ENCODE data around the gene S100A6. TPM values are rescaled to one million over a fixed set of nuclear protein-coding genes. Genes with fewer than 3 reads are reported as not detected.
"Not testable (repeated sequence)": the region's sequence is repeated elsewhere in the genome, so short reads cannot be mapped to it uniquely, and the experiment has no call there.

Gene S100A6
- total RNA-seq, 1 donor from 2014 or later, result 9.2 TPM

- DNase-seq, result no peak
These were observed 9.7 kb downstream of the S100A6 start for GRCh38 chr1:153526132-153526543.

- DNase-seq, result no peak
These were observed 10.6 kb downstream of the S100A6 start for GRCh38 chr1:153525088-153525728.

- not testable (repeated sequence) for DNase-seq
These were observed 13.3 kb downstream of the S100A6 start for GRCh38 chr1:153522353-153523048.

DNA sequence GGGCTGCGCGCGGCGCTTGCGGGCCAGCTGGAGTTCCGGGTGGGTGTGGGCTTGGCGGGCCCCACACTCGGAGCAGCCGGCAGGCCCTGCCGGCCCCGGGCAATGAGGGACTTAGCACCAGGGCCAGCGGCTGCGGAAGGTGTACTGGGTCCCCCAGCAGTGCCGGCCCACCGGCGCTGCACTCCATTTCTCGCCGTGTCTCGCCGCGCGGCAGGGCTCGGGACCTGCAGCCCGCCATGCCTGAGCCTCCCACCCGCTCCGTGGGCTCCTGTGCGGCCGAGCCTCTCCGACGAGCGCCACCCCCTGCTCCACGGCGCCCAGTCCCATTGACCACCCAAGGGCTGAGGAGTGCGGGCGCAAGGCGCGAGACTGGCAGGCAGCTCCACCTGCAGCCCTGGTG is 14.0 kb downstream of the S100A6 start:
- DNase-seq, result not testable (repeated sequence)

- no peak for DNase-seq
These were observed 14.8 kb downstream of the S100A6 start for GRCh38 chr1:153520818-153521476.

DNA sequence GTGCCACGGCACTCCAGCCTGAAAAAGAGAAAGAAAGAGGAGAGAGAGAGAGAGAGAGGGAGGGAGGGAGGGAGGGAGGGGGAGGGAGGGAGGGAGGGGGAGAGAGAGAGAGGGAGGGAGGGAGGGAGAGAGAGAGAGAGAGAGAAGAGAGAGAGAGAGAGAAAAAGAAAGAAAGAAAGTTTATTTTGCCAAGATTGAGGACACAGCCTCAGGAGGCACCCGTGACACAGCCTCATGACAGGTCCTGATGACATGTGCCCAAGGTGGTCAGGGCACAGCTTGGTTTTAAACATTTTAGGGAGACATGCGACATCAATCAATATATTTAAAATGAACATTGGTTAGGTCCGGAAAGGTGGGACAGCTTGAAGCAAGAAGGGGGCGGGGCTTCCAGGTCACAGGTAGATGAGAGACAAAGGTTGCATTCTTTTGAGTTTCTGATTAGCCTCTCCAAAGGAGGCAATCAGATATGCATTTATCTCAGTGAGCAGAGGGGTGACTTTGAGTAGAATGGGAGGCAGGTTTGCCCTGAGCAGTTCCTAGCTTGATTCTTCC is 15.6 kb downstream of the S100A6 start:
- DNase-seq, result not testable (repeated sequence)

DNA sequence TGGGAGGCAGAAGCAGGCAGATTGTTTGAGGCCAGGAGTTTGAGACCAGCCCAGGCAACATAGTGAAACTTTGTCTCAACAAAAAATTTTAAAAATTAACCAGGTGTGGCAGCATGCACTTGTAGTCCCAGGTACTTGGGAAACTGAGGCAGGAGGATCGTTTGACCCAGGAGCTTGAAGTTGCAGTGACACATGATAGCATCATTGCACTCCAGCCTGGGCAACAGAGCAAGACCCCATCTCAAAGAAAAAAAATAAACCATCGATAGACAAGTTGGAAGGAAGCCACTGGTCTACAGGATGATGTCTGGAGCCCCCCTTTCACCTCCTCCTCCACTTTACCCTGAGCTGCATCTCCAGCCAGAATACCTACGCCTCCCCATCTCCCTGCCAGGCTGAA is 16.5 kb downstream of the S100A6 start:
- DNase-seq, result no peak

DNA sequence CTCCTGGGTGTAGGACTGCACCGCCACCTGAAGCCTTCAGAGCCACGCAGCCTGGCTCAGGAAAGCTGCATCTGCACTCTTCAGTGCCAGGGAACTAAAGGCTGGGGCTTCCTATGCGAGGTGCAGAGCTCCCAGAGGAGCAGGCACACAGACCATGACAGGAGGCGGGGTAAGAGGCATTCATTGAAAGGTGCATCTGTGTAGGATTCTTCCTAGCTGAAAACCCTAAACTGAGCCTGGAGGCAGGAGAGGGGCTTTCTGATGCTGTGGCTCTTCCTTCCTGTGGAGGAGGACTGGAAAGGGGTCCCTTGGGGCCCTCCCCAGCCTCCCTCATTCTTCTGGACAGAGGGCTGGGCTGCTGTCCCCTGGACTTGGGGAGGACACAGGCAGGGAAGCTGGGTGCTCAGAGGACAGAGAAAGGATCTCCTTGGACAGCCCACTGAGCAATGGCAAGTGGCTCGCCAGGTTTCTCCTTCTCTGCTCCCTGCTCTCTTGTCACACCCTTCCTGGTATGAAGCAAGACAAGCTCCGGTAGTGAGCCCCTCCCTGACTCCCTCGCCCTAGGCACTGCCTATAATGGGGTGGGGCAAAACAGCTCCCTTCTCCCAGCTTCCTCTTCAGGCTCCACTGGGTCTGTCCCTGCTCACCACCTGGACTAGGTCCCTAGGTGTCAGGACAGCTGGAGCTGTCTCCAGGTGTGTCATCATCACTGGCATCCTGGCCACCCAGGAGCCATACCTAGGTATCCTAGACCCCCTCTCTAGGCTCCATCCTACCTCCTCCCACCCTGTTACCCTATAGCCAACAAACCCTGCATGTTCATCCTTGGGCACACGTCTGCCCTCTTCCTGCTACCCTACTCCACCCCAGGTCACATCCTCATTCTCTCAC is 20.0 kb downstream of the S100A6 start:
- DNase-seq, result no peak

- no peak for DNase-seq
These were observed 22.1 kb downstream of the S100A6 start for GRCh38 chr1:153513666-153514065.

GRCh38 chr1:153513023-153513422 is 22.8 kb downstream of the S100A6 start:
- no peak for DNase-seq

GRCh38 chr1:153510984-153511410 is 24.8 kb downstream of the S100A6 start:
- DNase-seq, result peak; percentile 49

- no peak for DNase-seq
These were observed 25.9 kb downstream of the S100A6 start for GRCh38 chr1:153509729-153510354.

GRCh38 chr1:153509036-153509435 is 26.8 kb downstream of the S100A6 start:
- no peak for DNase-seq

DNA sequence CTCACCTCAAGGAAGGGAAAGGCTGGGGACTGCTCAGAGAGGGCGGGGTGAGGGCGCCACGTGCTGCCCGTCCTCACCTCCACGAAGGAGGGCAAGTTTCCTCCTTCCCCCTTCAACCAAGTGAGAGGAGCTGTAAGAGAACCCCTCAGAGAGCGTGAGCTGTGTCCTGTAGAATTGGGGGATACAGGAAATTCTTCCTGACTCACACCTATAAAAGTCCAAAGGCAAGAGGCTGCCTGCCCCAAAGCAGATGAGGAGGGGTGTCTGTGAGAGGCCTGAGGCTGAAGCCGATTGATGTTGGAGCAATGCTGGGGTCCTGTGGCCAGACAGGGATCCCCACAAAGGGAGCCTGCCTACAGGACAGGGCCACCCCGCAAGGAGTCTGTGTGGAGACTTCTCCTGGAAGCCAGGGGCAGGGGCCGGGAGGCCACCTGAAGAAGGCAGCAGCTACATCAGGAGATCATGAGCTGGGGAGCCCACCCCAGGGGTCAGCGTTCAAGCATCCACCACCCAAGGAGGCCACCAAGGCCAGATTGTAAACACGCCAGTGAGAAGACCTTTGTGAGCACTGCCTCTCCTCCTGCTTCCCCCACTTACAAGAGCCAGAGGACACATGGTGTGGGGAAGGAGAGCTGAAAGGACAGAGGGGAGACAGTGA is 27.7 kb downstream of the S100A6 start:
- DNase-seq, result no peak

GRCh38 chr1:153506831-153507413 is 28.9 kb downstream of the S100A6 start:
- no peak for DNase-seq

GRCh38 chr1:153506386-153506785 is 29.4 kb downstream of the S100A6 start:
- no peak for DNase-seq

DNA sequence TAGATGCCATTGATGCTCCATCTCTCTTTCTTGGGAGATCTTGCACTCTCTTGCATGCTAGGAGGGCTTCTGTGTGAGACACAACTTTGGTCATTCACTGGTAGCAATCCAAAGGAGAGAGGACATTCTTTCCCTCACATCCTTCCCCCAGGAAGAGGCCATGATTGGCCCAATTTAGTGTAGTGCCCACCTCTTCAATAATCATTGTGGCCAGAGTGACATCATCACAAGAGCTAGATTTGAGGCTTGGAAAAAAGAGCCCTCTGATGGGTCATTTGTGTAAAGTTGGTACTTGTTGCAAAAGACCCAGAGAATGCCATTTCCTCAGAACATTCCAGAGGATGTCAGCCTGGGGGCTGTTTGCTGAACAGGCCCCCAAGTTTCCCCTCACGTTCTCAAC is 30.2 kb downstream of the S100A6 start:
- no peak for DNase-seq

DNA sequence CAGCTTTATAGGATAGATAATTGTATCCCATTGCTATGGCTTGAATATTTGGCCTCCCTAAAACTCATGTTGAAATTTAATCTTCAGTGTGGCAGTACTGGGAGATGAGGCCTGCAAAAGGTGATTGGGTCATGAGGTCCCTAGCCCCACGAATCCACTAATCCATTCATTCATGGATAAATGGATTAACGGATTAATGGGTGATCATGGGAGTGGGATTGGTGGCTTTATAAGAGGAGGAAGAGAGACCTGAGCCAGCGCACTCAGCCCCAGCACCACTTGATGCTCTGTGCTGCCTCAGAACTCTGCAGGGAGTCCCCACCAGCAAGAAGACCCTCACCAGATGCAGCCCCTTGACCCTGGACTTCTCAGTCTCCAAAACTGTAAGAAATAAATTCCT is 32.0 kb downstream of the S100A6 start:
- no peak for DNase-seq

DNA sequence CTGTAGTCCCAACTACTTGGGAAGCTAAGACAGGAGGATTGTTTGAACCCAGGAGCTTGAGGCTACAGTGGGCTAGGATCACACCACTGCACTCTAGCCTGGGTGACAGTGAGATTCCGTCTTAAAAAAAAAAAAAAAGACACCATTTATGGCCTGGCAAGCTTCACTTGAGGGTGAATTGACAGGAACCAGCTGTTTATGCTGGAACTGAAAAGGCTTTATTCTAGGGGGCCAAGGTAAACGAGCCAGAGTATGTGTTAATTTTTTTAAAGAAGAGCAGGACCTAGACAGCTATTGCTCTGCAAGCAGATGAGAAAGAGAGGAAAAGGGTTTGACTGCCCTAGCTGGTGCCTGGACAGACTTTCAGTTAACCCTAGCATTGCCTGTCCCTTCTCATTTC is 37.0 kb downstream of the S100A6 start:
- DNase-seq, result no peak

DNA sequence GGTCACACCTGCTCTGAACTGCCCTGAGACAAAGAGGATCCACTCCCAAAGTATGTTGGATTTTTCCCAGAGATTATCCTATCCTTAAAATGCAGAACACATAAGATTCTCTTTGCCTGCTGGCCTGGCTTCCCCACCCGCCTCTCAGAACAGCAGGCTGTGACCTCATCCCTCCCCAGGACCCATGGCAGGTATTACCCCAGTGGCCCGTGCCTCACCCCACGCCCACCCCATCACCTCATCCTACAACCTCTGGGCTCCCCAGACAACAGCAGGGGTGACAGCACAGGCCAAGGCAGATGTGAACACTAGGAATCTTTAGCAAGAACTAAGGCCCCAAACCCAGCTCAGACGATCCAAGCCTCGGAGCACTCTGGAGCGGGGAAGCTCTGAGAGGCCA is 40.3 kb downstream of the S100A6 start:
- no peak for DNase-seq

Measured in occipital lobe (tissue), 2 donors.